Measurements from ENCODE around the gene WDR48. TPM values are rescaled to one million over a fixed set of nuclear protein-coding genes. Genes with fewer than 3 reads are reported as not detected.

WDR48 gene
- total and polyA plus RNA-seq, 9 of the 15 experiments (the other 6 are each of a cell fraction or from before 2014, with no cell fraction given), result 26.6 to 70.6 (median 48.0) TPM

- TF ChIP-seq PATZ1 (CRISPR knock-in tag; IDR thresholded peaks at IDR 0.05; ENCODE audit: borderline replicate concordance), result no peak
- TF ChIP-seq JUN (IDR thresholded peaks at IDR 0.05; ENCODE audit: borderline replicate concordance, low read depth, low read length), result no peak
- TF ChIP-seq JUN (CRISPR knock-in tag; IDR thresholded peaks at IDR 0.05; ENCODE audit: borderline replicate concordance), result 0 out of 2 replicates have a peak, but pooled peaks have one; percentile 44
- peak; percentile 28 for TF ChIP-seq TAF1 (IDR thresholded peaks at IDR 0.05; ENCODE audit: control insufficient read depth, extremely low read depth, insufficient read depth, low read length, severe bottlenecking)
- TF ChIP-seq SP1 (CRISPR knock-in tag; IDR thresholded peaks at IDR 0.05), result peak; percentile 7; the same call in 1 of the 2 replicates
- TF ChIP-seq BRD9 (IDR thresholded peaks at IDR 0.05; ENCODE audit: low read depth, partially characterized antibody), result no peak
These were observed 55.1 kb downstream of the WDR48 start (continued) for GRCh38 chr3:39106851-39107387.
